Measurements from ENCODE around the gene MAGED4.
"Not testable (repeated sequence)": the region's sequence is repeated elsewhere in the genome, so short reads cannot be mapped to it uniquely, and the experiment has no call there.

Gene MAGED4, protein sequence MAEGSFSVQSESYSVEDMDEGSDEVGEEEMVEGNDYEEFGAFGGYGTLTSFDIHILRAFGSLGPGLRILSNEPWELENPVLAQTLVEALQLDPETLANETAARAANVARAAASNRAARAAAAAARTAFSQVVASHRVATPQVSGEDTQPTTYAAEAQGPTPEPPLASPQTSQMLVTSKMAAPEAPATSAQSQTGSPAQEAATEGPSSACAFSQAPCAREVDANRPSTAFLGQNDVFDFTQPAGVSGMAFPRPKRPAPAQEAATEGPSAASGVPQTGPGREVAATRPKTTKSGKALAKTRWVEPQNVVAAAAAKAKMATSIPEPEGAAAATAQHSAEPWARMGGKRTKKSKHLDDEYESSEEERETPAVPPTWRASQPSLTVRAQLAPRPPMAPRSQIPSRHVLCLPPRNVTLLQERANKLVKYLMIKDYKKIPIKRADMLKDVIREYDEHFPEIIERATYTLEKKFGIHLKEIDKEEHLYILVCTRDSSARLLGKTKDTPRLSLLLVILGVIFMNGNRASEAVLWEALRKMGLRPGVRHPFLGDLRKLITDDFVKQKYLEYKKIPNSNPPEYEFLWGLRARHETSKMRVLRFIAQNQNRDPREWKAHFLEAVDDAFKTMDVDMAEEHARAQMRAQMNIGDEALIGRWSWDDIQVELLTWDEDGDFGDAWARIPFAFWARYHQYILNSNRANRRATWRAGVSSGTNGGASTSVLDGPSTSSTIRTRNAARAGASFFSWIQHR

DNA sequence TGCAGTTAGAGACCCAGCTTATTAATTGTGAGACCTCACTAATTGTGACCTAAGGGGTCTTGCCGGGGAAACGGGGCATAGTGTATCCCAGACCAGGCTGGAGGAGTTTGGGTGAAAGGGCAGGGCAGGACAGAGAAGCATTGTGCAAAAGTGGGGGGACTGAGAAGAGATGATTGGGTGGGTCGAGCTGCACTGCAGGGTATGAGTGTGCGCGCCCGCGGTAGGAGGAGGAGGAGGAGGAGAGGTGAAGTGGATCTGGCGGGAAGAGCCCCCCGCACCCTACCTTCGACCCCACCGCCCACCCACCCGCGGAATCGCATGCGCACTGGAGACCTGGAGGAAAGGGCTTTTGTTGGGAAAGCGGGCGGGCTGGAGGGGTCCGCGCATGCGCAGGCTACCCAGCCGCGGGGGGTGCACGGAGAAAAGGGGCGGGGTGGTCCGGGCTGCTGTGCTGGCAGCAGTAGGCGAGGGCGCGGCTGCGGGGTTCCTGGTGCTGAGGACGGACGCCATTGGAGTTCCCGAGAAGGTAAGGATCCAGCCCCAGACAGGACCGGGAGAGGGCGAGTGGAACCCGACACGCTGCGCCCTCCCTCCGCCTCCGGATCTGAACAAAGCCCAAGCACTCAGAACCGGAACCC lies at the start of gene MAGED4:
Gene MAGED4 (plus strand): TSS at position 449 of the 638 bp plus-strand sequence. CDS start 1,035 bp downstream, outside the sequence.
- not testable (repeated sequence) for DNase-seq

DNA sequence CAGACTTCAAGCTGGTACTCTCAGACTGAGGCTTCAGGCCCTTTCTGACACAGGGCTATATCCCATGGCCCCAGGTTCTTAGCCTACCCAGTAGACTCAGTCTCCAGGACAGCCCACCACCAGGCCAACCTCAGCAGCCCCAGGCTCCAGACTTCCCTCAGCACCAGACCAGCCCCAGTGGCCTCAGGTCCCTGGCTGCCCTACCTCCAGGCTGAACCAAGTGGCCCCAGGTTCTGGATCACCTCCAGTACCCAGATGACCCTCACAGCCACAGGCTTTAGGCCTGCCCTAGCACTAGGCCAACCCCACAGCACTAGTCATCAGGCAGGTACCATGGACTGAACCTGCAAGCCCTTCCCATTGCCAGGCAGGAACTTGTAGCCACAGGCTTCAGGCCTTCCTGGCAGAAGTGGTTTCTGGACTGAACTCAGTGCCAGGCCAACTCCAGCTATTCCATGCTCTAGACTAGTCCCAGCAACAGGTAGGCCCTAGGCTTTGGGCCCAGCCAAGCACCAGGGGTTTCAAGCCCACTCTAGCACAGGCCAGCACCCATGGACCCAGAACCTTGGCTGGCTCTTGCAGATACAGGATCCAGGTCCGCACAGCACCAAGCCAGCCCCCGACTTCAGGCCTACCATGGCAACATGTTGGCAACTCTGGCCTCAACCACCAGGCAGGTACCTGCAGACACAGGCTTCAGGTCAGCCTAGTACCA lies 45.7 kb upstream of the MAGED4 start:
- no peak for DNase-seq

DNA sequence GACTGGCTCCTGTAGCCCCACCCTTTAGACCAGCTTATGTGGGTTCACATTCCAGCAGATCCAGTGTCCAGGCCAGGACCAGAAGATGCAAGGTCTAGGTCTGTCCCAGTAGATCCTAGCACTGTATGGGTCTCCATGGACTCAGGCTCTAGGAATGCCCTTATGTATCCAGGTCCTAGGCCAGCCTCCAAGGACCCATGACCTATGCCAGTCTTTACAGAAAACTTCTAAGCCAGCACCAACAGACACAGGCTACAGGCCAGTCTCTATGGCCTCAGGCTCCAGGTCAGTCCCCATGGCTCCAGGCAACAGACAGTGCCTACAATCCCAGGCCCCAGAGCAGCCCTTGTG lies 45.2 kb upstream of the MAGED4 start:
- DNase-seq: no peak

DNA sequence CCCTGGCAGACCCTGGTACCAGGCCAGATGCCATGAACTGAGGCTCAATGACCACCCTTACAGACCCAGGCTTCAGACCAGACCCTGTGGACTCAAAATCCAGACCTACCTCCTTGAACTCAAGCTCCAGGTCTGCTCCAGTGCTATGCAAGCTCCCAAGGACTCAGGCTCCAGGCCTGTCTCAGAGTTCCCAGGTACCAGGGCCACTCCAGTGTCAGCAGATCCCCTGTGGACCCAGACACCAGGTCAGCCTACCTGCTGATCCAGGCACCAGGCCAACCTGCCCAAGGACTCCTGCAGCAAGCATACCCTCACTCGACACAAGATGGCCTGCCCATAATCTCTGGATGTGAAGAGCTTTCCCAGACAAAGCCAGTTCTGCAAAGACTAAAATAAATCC lies 44.7 kb upstream of the MAGED4 start:
- no peak for DNase-seq

DNA sequence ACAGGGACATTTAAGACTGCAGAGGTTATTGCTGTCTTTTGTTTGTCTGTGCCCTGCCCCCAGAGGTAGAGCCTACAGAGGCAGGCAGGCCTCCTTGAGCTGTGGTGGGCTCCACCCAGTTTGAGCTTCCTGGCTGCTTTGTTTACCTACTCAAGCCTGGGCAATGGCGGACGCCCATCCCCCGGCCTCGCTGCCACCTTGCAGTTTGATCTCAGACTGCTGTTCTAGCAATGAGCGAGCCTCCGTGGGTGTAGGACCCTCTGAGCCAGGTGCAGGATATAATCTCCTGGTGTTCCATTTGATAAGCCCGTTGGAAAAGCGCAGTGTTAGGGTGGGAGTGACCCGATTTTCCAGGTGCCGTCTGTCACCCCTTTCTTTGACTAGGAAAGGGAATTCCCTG lies 34.0 kb upstream of the MAGED4 start:
- not testable (repeated sequence) for DNase-seq

DNA sequence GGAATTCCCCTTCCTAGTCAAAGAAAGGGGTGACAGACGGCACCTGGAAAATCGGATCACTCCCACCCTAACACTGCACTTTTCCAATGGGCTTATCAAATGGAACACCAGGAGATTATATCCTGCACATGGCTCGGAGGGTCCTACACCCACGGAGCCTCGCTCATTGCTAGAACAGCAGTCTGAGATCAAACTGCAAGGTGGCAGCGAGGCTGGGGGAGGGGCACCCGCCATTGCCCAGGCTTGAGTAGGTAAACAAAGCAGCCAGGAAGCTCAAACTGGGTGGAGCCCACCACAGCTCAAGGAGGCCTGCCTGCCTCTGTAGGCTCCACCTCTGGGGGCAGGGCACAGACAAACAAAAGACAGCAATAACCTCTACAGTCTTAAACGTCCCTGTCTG lies 24.5 kb upstream of the MAGED4 start:
- not testable (repeated sequence) for DNase-seq

DNA sequence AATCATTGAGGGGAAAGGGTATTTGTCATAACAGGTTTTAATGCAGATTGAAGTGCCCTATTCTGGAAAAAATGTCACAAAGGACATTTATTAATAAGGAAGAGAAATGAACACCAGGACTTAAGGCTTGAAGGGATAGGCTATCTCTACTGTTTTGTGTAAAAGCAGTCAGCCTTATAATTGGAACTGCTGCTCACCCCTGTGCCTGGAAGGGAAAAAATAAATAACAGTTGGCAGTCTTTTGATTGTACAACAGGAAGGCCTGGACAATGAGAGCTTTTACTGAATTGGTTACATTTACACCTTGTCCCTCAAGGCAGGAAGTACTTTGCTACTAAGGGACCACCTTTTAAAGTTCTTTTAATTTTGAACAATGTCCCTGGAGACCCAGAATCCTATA lies 17.8 kb upstream of the MAGED4 start:
- DNase-seq: no peak

DNA sequence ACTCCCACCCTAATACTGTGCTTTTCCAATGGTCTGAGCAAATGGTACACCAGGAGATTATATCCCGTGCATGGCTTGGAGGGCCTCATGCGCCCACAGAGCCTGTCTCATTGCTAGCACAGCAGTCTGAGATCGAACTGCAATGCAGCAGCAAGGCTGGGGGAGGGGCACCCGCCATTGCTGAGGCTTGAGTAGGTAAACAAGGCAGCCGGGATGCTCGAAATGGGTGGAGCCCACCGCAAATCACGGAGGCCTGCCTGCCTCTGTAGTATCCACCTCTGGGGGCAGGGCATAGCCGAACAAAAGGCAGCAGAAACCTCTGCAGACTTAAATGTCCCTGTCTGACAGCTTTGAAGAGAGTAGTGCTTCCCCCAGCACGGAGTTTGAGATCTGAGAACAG lies 13.6 kb upstream of the MAGED4 start:
- DNase-seq: not testable (repeated sequence)

DNA sequence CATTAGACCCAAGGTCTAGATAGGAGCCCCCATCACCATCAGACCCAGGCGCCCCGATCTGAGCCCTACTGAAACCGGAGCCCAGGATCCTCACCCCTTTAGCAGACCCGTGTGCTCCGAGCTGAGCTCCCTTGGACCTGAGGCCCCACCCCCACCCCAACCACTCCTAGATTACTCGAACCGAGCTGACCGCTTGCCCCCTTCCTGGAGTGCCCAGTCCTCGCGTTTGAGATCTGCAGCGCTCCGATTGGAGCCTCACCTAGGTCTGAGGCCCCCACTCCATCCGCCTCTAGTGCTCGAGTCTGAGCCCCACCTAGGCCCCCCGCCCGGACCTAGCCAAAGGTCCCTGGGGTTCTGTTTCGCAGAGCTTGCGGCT lies 378 bp downstream of the MAGED4 start:
- DNase-seq: not testable (repeated sequence)

DNA sequence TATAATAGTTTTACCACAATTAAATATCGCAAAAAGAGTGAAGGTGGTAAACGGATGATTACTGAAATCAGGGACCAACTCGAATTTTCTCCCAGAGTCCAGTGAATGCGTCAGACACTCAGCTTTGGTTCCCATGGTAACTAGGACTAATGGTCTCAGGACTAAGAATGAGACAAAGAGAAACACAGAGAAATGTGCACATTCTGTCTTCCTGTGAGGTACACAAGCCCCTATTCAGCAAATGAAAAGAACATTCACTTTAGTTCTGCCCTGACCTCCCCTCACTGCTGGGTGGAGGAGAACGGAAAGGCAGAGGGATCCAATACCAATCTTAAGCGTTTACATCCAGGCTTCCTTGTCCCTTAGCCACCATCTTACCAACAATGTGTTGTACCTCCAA lies 26.7 kb downstream of the MAGED4 start:
- DNase-seq: not testable (repeated sequence)

DNA sequence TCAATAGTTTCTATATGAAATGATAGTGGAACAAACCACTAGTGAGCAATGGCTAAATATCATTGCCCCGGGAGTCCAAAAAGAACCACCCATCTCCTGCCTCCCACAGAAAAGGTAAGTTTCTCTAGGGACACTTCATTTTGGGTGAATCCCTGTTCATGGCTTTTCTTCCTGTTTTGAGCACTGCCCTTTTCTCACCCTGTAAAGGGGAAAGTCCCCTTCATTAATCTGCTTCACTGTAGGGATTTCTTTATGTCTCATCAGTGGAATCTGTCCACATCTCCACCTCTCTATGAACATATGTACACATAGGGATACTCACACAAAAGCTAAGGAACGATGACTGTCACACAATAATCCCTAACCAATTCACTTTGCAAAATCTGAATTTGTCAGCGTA lies 28.6 kb downstream of the MAGED4 start:
- no peak for DNase-seq

DNA sequence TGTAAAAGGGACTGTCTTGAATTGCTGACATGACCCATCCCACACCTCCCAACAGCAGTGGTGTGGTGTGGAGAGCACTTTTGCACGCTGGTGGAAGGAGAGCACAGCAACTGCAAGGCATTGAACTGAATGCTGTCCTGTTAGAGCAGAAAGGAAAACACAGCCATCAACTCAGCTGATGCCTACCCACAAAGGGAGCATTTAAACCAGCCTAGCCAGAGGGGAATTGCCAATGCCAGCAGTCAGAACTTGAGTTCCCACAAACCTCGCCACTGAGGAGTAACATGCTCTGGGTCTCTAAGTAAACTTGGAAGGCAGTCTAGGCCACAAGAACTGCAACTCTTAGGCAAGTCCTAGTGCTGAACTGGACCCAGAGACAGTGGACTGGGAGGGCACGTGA lies 31.9 kb downstream of the MAGED4 start:
- DNase-seq: no peak

DNA sequence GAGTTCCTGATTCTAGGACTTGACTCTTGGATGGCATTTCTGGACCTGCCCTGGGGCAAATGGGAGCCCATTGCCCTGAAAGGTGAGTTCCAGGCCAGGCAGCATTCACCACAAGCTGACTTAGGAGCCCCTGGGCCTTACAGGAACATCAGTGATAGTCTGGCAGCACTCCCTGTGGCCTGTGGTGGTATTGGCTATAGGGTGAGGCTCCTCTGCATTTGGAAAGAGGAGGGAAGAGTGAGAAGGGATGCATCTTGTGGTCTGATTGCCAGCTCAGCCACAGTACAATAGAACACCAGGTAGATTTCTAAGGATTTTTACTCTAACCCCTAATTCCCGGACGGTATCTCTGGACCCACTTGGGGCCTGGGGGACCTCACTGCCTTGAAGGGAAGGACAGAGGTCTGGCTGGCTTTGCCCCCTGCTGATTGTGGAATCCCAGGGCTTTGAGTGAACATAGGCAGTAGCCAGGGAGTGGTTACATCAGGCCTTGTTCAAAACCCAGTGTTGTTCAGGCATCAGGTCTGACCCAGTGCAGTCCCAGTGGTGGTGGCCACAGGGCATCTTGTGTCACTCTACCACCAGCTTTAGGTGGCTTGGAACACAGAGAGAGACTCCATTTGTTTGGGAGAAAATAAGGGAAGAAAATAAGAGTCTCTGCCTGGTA lies 32.9 kb downstream of the MAGED4 start:
- DNase-seq: no peak

DNA sequence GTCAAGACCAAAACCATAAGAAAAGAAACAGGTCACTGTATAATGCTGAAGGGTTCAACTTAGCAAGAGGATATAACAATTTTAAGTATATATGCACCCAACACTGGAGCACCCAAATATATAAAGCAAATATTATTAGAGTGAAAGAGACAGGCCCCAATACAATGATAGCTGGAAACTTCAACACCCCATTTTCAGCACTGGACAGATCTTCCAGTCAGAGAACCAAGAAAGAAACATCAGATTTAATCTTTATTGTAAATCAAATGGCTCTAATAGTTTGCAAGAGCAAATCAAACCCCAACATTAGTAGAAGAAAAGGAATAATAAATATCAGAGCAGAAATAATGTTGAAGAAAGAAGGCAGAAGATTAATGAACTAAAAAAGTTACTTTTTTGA lies 36.2 kb downstream of the MAGED4 start:
- no peak for DNase-seq
